Natural killer cell (primary cell): Measurements from ENCODE around the gene C1QTNF7. TPM values are rescaled to one million over a fixed set of nuclear protein-coding genes. Genes with fewer than 3 reads are reported as not detected.
A peak's percentile ranks its signal among the peaks of the same experiment; 100 is the strongest.

Experiments used
- ATAC-seq, 3 donors: fragments of 150-1000 bp in 2 of 3; fragments of 200-7000 bp in 1 of 3; cut with Tn5 transposase; 1 replicate in 1 of 3; 2 replicates in 2 of 3; pipeline ENCODE4 v1.10.0; 2021; ENCODE audit warnings: mild to moderate bottlenecking in 2 of 3, moderate library complexity in 2 of 3
- DNase-seq, 2 donors: peaks; one replicate each; pipeline versions ENCODE4 v3.0.0 to v3.0.0-alpha.2; 2013 to 2021; ENCODE audit warnings: mixed read lengths in 1 of 2
- H3K27ac ChIP-seq: one replicate; pipeline ENCODE4 v1.5.1; 2013; ENCODE audit warnings: mild to moderate bottlenecking, low read length
- H3K27me3 ChIP-seq: one replicate; pipeline ENCODE4 v1.6.1; 2013; ENCODE audit warnings: low read length; ENCODE audit not compliant: control insufficient read depth, insufficient read depth
- H3K36me3 ChIP-seq: one replicate; pipeline ENCODE4 v1.6.1; 2013; ENCODE audit warnings: low read length; ENCODE audit not compliant: control insufficient read depth, insufficient read depth
- H3K4me1 ChIP-seq: one replicate; pipeline ENCODE4 v1.6.1; 2013; ENCODE audit warnings: low read length; ENCODE audit not compliant: control insufficient read depth, insufficient read depth
- H3K4me3 ChIP-seq: one replicate; pipeline ENCODE4 v1.5.1; 2013; ENCODE audit warnings: low read length
- H3K9me3 ChIP-seq: one replicate; pipeline ENCODE4 v1.6.1; 2013; ENCODE audit warnings: low read length; ENCODE audit not compliant: control insufficient read depth, insufficient read depth
- H3K27ac Mint-ChIP-seq, 2 donors: one replicate each; pipeline ENCODE4 v1.8.0; 2022; ENCODE audit warnings: mild to moderate bottlenecking in 2 of 2, mixed read lengths in 2 of 2, moderate library complexity in 1 of 2
- H3K27me3 Mint-ChIP-seq, 2 donors: one replicate each; pipeline ENCODE4 v1.8.0; 2022; ENCODE audit warnings: low read depth in 2 of 2, mixed read lengths in 2 of 2
- H3K36me3 Mint-ChIP-seq: one replicate; pipeline ENCODE4 v1.8.0; 2022; ENCODE audit warnings: mixed read lengths
- H3K4me1 Mint-ChIP-seq, 2 donors: one replicate each; pipeline ENCODE4 v1.8.0; 2022; ENCODE audit warnings: mixed read lengths in 2 of 2
- H3K4me3 Mint-ChIP-seq: one replicate; pipeline ENCODE4 v1.8.0; 2022; ENCODE audit warnings: mild to moderate bottlenecking, moderate library complexity, mixed read lengths
- H3K9me3 Mint-ChIP-seq, 2 donors: one replicate each; pipeline ENCODE4 v1.8.0; 2022; ENCODE audit warnings: mixed read lengths in 2 of 2
- WGBS: methylation state at CpG from one replicate; pipeline ENCODE4 v1.1.7; 2013; ENCODE audit warnings: missing lambda C conversion rate; ENCODE audit not compliant: insufficient coverage; 5-methylcytosine and 5-hydroxymethylcytosine counted together
- intact Hi-C: fragments of 100-400 bp; cut with micrococcal nuclease; formaldehyde crosslinking; loops from one replicate; pipeline ENCODE4 v1.14.2; 2022
- total RNA-seq, 4 donors: library from RNA; stranded (reverse); fragments of 120-200 nt in 1 of 4; gene quantifications; one replicate each; pipeline versions ENCODE4 v1.2.3 to v1.2.4, GENCODE V29; 2013 to 2022
- TF ChIP-seq, protein P1 (sequence below): fragments of 200-600 bp; IDR thresholded peaks from one replicate; pipeline ENCODE4 v1.8.0; 2022; ENCODE audit warnings: antibody characterized with exemption

Gene C1QTNF7
- total RNA-seq, 3 donors from 2014 or later (not counting 1 experiment from before 2014, with no cell fraction given) = not detected

DNA sequence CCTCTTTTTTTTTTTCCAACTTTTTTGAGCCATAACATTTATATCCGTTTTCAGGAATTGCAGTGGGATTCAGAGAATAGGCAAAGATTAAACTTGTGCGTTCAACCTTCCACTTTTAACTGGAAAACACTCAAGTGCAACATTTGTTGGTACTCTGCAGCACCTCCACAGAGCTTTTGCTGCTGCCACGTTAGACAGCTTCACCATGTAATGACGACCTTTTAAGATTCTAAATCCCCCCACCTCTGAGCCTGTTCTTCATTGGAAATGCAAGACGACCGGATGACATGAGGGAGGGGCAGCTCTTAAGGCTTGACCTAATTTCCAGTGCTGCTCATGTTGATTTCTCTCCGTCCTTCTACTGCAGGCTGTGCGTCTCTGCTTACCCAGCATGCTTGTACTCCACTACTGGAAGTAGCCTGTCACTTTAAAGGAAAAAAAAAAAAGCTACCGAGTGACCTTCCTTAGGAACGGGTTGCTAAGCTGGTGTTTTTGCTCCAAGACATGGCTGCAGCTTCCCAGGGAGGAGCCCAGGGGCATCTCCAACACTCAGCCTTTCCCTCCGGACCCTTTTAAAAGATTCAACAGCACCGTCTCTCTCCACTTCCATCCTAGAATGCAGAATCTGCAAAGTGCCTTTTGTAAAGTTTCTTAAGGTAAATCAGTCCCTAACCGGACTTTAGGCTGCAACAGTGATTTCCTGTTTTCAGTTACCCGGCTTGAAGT, 41.7 kb downstream of the C1QTNF7 start, which contains the start of gene CC2D2A:
TSS of gene CC2D2A (plus strand) at position 481 of the 726 bp plus-strand sequence. CDS start 6,051 bp downstream, outside the sequence.
- 15% methylated on average over 14 of the region's 14 CpGs for WGBS
- Histone ChIP-seq H3K4me3 (peak within 1 kb of the TSS; percentile 38), H3K27ac (no peak within 1 kb of the TSS), H3K9me3 (no peaks in the 10 kb centered on the region), H3K4me1 (peaks cover 7% of the 10 kb centered on the region), H3K27me3 (no peaks in the 10 kb centered on the region), H3K36me3 (no peaks in the 10 kb centered on the region)
- Mint-ChIP-seq H3K27ac (peak within 1 kb of the TSS in 1 of 2 donors; percentile 59), H3K4me1 (peaks cover 19 to 20% of the 10 kb centered on the region in 2 donors), H3K9me3 (no peaks in the 10 kb centered on the region), H3K4me3 (peak within 1 kb of the TSS; percentile 92), H3K27me3 (no peaks in the 10 kb centered on the region), H3K36me3 (no peaks in the 10 kb centered on the region)
- TF ChIP-seq, protein P1, sequence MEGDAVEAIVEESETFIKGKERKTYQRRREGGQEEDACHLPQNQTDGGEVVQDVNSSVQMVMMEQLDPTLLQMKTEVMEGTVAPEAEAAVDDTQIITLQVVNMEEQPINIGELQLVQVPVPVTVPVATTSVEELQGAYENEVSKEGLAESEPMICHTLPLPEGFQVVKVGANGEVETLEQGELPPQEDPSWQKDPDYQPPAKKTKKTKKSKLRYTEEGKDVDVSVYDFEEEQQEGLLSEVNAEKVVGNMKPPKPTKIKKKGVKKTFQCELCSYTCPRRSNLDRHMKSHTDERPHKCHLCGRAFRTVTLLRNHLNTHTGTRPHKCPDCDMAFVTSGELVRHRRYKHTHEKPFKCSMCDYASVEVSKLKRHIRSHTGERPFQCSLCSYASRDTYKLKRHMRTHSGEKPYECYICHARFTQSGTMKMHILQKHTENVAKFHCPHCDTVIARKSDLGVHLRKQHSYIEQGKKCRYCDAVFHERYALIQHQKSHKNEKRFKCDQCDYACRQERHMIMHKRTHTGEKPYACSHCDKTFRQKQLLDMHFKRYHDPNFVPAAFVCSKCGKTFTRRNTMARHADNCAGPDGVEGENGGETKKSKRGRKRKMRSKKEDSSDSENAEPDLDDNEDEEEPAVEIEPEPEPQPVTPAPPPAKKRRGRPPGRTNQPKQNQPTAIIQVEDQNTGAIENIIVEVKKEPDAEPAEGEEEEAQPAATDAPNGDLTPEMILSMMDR = no peak
- intact Hi-C loops = loop anchor here (10.0 kb wide), 1 partner anchor 185 kb away; the partner anchor contains the start of gene FBXL5
- ATAC-seq = peak; percentile 53 to 74 (median 54)
- peak in 1 of 2 donors; percentile 13 for DNase-seq

DNA sequence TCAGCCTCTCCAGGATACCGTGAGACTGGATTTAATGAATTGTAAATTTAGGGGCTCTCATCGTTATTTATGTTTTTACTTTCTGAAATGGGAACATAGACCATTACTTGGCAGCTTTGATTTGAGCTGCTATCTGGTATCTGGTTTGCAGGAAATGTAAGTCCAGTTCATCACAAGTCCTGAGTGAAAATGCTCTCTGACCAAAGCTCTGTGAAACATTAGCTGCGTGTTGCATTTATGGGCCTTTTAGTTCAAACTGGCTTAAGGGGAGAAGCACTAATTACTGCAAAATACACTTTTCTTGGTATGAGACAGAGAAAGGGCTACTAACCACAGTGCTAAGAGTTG, 42.3 kb downstream of the C1QTNF7 start:
- intact Hi-C loops = loop anchor here (10.0 kb wide), 1 partner anchor 185 kb away; the partner anchor contains the start of gene FBXL5
- Mint-ChIP-seq H3K36me3 (no peaks in the 10 kb centered on the region), H3K9me3 (no peaks in the 10 kb centered on the region), H3K27ac (peak overlapping the region in 1 of 2 donors; percentile 59), H3K4me3 (peak overlapping the region; percentile 92), H3K4me1 (peaks cover 19 to 20% of the 10 kb centered on the region in 2 donors), H3K27me3 (no peaks in the 10 kb centered on the region)
- 10% methylated on average over 3 of the region's 3 CpGs for WGBS
- no peaks in the 10 kb centered on the region for H3K27me3 ChIP-seq
- H3K9me3 ChIP-seq = no peaks in the 10 kb centered on the region
- ATAC-seq = peak in 1 of 3 donors; percentile 24
- TF ChIP-seq, protein P1 = no peak
- no peak overlapping the region for H3K27ac ChIP-seq
- H3K36me3 ChIP-seq = no peaks in the 10 kb centered on the region
- peaks cover 7% of the 10 kb centered on the region for H3K4me1 ChIP-seq
- no peak for DNase-seq
- peak overlapping the region; percentile 38 for H3K4me3 ChIP-seq

DNA sequence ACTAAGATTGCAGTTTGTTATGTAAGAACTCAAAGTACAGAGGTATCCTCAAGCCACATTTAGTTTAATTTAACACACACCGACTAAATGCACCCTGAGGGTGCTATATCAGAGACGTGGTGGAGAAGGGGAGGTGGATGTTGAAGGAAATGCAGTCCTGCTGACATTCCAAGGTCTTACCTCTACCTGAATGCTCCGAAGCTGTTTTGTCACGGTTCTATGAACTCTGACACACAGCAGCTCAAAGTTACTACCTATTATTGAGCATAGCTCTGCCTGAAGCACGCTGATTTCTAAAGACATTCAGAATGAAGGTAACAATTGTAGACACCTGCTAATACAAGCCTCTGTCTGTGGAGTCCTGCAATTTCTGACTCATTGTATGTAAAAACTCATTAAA, 48.6 kb downstream of the C1QTNF7 start:
- no peak overlapping the region for H3K4me3 ChIP-seq
- no peaks in the 10 kb centered on the region for H3K36me3 Mint-ChIP-seq
- ATAC-seq = no peak
- TF ChIP-seq, protein P1 = no peak
- H3K4me1 Mint-ChIP-seq = no peaks in the 10 kb centered on the region
- 100% methylated on average over 3 of the region's 5 CpGs for WGBS
- H3K27ac ChIP-seq = no peak overlapping the region
- no peaks in the 10 kb centered on the region for H3K4me1 ChIP-seq
- H3K27ac Mint-ChIP-seq = no peak overlapping the region
- H3K27me3 Mint-ChIP-seq = no peaks in the 10 kb centered on the region
- no peaks in the 10 kb centered on the region for H3K27me3 ChIP-seq
- no peaks in the 10 kb centered on the region for H3K36me3 ChIP-seq
- DNase-seq = no peak
- intact Hi-C loops = loop anchor here (10.0 kb wide), 1 partner anchor 178 kb away; the partner anchor contains the start of gene FBXL5
- no peaks in the 10 kb centered on the region for H3K9me3 Mint-ChIP-seq
- no peaks in the 10 kb centered on the region for H3K9me3 ChIP-seq
- no peak overlapping the region for H3K4me3 Mint-ChIP-seq
